GM19455 (cell line): ENCODE measurements around the gene KCND3.

ENCODE experiments used
- ATAC-seq: cut with Tn5 transposase; IDR thresholded peaks from one replicate; pipeline ENCODE4 v1.9.1; 2021; ENCODE audit not compliant: unreplicated experiment

KCND3 gene

DNA sequence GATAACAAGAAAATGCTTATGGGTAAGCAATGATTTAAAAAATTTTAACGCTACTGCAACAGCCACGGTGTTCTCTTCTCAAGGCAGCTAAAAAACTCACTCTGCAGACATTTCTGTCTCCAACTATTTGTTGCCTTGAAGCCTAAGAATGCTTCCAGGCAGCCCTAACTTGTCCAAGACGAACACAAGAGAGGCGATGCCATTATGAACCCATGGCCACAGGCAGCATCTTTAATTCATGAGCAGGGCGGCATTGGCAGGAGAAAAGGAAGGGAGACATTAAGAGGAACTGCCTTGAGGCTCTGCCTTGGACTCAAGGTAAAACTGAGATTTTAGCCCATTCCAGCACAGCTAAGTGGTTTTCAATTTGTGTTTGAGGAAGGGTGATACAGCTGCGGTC is 67.5 kb downstream of the KCND3 start:
- ATAC-seq, result no peak

DNA sequence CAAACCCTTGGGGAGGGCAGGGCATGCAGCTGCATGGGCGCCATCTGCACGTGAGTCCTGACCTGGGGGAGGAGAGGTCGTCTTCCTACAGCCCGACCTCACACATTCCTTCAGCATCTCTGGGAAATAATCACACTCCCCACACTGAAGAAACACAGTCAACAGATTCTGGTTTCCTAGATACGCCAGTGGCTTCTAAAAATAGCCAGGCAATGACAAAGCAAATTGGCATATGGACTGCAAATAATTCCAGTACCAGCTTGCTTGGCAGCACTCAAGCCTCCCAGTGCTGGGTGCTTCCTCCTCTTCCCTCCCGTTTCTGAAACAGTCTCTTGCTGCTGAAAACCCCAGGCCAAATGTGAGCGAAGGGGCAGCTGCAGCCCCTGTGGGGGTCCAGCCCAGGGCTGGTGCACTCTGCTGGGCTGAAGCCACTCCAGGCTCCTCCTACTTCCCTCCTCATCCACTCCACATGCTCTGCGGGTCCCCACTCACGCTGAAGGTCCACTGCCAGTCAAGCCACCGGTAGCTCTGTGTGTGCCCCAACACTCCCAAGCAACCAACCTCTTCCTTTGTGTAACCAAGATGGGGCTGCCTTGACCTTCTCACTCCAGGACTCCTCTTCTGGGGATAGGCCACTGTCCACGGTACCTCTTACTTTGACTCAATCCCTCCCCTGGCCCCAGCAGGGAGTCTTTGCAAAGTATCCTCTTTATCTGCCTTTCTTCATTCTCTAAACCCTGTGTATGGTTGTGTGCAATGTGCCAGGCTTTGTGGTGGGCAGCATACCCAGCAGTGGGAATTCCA is 69.0 kb downstream of the KCND3 start:
- no peak for ATAC-seq

DNA sequence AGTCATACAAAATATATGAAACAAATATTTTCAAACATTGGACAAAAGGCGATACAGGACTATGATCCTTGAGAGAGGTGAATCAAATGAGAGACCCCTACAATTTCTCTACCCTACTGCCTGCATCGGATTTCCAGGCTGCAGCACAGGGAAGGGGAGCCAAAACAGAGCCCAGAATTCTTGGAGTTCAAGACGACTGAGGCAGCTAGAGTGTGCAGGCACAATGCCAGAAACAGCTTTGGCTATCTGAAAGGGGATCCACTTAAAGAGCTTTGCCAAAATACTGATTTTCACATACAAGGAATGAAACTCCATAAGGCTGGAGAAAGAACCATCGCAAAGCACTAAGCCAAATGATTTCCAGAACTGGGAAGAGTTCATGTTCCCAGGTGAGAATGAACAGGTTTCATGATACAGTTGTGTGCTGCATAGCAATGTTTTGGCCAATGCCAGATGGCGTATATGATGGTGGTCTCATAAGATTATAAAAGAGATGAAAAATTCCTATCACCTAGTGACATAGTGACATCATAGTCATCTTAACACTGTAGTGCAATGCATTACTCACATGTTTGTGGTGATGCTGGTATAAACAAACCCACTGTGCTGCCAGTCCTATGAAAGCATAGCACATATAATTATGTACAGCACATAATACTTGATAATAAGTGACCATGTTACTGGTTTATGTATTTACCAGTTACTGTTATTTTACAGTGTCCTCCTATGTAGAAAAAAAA is 77.5 kb downstream of the KCND3 start:
- no peak for ATAC-seq

DNA sequence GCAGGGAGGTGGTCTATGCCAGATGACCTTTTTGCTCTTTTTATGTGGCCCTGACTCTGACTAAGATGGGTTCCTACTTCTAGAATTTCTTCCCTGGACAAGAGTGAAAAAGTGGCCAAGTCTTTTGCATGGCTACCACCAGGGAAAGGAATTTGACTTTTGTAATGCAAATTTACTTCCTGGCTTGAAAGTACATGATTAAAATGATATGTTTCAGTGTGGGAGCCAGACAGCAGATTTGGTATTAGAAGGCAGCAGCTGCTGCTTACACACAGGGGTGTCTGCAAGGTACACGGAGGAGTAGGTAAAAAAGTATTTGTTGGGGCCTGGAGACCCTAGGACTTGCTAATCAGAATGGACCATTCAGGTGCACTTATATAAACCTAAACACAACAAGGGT is 78.4 kb downstream of the KCND3 start:
- no peak for ATAC-seq

DNA sequence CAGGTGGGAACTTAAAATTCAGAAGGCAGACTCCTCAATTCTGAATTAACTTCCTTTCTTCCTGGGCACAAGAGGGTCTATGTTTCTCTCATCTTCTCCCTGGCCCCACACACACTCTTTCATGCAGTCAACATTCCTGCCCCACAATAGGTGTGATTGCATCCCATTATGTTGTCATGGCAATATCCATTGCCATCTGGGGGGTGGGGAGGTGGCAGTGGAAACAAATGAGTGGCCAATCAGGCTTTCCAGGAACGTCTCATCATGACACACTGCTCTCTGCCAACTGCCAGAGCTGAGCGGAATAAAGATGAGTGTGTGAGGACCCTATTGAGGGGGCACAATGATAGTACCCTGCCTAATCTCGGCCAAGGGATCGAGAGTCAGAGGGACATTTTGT is 80.4 kb downstream of the KCND3 start:
- ATAC-seq, result no peak

DNA sequence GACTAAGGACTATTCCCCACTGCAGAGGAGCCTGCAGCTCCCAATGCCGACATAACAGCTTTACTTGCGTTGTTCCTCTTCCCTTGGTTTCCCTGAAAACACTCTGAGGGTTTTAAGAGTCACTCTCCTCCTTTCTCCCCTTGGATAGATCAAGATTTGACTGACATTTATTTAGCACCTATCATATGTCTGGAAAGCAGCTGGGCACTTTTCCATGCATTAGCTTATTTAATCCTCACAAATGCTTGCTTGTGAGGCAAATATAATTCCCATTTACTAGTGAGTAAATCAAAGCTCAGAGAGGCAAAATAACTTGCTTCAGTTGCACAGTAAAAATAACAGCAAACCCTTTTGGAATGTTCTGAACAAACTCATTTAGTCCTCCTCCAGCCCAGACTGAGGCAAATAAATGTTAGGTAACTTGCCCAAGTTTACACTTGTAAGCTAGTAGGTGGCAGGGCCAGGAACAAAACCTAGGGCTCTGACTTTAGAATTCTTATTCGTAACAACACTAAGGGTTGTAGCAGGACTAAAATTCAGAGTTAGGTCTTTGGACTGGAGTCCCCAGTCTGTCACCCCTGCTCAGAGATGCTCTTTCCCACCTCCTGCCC is 81.4 kb downstream of the KCND3 start:
- ATAC-seq, result no peak

DNA sequence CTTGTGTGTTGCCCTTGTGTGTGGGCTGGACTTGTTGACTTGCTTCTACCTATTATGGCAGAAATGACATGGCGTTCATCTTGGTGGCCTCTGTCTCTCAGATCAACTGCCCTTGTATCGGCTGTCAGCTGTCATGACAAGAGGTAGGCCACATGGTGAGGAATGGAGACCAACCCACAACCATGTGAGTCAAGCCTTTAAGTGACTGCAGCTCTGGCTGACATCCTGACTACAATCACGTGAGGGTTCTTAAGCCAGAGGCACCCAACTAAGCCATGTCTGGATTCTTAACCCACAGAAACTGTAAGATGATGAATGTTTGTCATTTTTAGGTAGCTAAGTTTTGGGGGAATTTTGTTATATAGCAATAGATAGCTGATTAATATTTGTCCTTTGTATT is 82.1 kb downstream of the KCND3 start:
- ATAC-seq, result no peak

DNA sequence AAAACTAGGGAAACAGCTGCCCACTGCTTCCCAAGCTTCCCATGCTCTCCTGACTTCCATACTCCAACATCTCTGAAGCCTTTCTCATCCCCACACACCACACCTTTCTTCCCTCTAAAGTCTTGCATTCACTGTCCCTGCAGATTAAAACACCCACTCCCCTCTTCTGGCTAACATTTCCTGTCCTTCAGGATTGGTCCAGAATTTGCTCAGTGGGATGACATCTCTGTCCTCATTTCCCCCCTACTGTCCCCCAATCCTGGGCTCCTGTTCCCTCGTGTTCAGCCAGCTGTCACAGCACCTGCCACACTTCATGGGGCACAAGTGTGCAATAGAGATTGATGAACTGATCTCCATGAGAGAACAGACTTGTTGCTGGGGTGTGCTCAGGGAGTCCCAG is 82.7 kb downstream of the KCND3 start:
- ATAC-seq, result no peak

DNA sequence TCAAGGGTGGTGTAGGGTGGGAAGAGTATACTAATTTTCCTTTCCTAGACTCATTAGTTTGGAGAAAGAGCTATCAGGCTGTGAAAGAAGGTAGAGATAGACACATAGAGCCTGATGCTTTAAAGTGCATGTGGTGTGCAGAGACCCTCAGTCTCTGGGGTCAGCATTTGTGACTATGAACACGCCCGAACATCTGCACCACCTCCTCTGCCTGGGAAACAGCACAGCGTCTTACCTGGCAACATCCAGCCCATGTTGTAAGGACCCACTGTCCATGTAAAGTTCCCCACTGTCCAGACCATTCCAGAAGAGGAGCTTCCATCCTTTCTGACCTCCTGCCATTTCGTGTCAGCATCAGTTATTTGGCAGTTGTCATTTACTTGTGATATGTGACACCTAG is 83.4 kb downstream of the KCND3 start:
- ATAC-seq, result no peak

DNA sequence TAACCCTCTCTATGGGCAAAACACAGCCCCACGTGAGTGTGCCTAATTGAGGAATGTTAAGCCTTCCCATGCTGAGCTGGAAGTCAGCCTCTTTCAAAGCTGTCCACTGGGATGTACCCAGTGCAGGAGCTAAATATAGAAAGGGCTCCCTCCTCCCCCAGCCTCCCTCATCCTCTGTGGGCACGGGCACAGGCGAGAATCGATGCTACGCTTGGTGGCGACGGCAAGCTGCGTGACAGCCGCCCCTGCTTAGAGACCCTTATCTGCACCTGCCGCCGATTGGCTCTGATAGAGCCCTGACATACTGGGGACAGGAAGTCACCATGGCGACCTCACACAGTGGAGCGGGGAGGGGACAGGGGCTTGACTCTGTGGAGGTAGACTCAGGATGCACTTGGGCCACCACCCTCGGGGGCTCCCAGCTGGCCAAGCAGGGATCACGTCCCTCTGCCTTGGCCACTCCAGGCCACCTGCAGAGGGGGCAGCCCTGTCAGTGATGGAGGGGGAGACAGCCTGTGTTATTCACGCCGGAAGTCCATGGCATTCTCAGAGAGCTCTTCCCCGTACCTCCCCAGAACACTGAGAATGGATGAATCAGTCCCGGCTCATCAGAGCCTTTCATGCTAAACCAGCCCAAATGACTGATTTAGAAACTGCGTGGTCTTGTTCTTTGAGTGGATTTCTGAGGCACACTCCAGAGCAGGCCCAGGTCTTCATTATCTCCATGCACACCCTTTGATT is 84.8 kb downstream of the KCND3 start:
- no peak for ATAC-seq

DNA sequence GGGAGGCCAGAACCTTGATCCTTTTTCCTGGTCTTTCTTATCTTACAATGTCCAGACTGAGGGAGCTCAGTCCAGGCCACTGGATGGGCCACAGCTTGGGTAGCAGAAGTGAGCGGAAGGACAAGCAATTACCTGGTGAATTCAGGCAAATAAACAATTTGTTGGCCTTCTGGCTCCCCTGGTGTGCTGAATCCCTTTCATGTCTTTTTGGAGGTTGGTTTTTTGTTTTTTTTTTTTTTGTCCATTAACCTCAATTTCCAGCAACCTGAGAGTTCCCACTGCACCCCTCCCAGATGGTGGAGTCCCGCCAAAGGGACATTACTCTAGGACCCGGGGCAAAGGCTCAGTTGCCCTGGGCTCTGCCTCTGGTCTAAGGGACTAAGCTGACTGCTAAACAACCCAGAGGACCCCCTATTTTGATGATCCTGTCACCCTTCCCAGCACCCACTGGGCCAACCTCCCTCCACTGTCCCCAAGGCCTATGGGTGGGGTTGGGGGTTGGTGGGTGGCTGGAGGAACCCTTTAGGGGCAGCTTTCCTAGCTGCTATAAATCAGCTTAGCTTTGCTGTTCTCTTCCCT is 85.5 kb downstream of the KCND3 start:
- ATAC-seq, result no peak

DNA sequence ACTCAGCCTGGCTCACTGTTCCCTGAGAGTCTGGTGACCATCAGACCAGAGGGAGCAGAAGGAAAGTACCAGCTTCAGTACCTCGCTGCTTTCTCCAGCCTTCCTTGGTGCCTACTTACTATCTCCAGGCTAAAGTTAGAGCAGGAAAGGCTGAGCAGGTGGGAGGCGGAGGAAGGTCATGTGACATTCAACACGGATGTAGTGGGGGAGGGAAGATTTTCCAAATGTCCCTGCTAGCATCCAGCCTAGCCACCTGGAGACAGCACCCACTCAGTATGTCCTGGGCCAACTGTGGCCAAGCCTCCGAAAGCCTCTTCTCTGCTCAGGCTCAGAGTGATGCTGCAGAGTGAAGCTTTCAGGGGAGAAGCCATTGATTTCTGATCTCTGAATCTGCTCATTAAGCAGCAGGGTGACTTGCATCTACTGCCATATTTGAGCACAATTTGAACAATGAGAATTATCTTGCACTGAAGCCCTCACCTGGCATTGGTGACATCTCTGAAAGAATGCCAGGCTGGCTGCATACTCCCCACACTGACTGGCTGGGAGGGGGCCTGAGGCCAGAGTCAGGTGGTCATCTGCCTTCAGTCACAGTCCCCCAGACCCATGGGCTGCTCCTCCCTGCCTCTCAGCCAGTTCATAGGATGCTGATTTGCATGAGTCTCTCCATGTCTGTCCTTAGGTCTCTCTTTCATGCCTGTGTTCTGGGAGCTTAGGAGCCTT is 86.2 kb downstream of the KCND3 start:
- no peak for ATAC-seq

DNA sequence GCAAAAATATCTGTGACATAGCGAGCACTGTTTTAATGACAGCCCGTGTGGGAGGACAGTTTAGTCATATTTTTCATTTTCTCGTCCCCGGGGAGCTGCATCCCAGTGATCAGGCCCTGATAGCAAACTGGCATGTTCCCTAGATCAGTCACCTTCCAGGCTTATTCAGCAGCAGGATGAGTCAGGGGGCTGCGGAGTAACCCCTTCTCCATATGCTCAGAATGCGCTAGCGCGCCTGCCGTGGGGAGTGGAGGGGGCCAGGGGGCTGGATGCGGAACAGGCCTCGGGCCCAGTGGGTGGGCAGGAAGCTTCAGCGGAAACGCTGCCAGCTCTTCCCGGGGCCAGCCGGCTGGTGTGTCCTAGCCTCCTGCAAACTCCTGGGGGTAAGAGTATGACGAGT is 94.0 kb downstream of the KCND3 start:
- no peak for ATAC-seq

DNA sequence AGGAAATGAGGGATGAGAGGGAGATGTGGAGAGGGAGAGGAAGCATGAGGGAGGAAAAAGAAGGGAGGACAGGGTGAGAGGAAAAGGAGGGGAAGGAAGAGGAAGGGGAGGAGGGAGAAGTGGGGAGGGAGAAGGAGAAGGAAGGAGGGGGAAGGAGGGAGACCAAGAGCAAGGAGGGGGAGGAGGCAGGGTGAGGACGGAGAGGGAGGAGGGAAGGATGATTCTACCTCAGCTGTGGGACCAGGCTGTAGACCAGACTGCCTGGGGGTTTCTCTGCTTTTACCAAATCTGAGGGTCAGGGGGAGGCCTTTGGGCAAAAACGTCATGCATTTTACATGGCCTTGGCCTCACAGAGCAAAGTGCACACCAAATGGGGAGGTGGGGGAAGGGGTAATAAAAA is 94.5 kb downstream of the KCND3 start:
- ATAC-seq, result no peak

DNA sequence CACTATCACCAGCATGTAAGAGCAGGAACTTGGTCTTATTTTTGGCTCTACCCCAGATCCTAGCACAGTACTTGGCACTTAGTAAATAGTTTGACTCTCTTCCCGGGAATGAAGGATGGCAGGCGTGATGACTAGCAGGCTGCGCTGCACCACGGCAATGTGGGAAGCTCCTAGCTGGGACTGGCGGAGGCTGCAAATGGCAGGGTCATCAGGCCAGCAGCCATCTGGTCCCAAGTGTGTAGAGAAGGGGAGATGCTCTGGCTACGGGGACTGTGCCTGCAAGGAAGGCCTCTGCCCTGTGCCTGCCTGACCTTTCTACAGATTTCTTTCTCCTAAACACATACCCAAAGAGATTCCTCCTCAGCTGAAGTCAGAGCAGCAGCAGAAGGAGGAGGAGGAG is 95.0 kb downstream of the KCND3 start:
- ATAC-seq, result no peak

DNA sequence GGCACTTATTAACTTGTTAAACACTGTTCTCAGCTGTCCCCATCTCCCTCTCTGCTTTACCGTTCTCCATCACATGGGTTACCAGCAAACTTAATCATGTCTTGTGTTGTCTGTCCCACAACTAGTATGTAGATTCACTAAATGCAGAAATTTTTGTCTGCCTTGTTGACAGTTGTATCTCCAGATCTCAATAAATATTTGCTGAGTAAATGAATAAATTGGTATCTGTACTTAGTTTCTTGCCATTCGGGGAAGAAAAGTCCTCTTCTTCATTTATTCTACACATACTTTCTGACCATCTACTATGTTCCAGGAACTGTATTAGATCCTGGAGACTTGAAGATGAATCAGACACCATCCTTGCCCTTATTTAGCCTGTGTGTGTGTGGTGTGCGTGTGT is 97.9 kb downstream of the KCND3 start:
- ATAC-seq, result no peak

DNA sequence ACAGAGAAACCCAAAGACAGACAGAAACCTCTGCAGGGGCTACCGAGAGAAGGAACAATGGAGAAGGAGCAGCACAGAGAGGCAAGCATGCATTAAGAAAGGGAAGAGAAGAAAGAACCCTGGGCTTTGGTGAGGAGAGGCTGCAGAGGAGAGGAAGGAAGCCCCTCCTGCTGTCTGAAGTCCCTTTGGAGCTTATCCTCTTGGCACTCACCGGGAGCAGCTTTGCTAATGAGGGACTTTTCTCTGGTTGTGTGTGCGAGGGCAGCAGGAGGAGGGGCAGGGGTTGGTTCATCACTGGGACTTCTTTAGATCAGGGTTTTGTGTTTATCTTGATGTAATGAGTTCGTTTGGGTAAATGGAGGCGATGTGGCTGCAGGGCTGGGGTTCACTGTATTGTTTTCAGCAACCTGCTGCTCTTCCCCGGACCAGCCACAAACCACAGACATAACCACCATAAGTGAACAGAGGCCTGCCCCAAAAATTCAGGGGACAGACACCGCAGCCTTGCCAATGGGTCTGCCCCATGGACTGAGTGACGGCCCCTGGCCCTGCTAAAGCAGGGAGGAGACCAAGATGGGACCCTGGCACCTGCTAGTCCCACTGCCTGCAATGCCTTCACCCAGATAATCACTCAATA is 100.6 kb downstream of the KCND3 start:
- no peak for ATAC-seq

DNA sequence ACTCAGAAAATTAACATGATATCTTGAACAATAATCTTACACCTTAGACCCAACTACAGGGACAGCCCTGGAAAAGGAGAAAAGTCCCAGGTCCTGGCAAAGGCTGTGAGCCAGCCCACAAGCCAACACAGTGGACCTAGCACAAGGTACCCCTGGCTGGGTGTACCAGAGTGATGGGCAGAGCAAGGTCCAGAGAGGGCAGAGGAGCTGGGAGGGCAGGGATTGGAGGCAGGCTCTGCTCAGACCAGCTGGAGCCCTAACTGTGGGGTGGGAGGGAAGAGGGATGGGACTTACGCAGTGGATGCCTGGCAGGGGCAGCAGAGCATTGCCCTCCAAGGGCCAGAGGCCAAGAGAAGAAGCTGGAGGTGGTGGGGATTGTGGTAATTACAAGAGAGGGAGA is 101.6 kb downstream of the KCND3 start:
- no peak for ATAC-seq

DNA sequence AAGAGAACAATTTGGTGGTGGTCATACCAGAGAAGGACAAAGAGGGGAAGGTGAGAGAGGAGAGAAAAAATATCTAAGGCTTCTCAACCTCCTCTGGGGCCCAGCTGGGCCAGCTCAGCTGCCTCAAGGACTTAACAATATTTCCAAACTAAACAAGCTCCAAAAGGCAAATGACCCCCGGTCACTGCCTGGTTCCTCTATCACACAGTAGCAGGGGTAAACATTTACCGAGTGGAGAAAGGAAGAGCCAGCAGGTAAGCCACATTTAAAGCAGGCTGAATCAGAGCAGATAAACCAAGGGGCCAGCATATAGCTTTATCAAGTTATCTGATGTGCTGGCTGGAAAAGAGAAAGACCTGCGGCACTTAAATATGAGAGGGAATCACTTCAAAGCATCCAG is 102.1 kb downstream of the KCND3 start:
- ATAC-seq, result no peak

DNA sequence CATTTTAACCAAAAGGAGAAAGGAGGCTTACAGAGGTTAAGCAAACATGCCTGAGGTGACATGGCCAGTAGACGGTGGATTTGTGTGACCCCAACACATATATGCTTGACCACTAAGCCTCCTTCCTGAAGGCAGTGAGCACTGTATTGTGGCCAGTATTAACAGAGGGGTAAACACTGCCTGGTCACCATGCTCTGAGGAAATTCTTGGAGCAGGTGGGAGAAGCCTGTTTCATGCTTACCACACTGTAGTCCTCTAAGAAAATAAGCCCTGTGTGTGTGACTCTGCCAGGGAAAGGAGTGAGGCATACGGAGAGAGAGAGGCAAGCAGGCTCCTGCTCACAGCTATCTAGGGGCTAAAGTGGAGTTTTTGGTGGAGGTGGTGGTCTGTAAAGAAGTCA is 102.7 kb downstream of the KCND3 start:
- no peak for ATAC-seq
